GM23338 (cell line): Measurements from ENCODE around the gene NGFR.

Source experiments
- CREB1 ChIP-seq: fragments of 250-450 bp; sonication (Bioruptor Pico); IDR thresholded peaks from 2 replicates; pipeline ENCODE4 v1.5.0; 2020; ENCODE audit warnings: low read depth, mild to moderate bottlenecking, moderate library complexity
- CTCF ChIP-seq, 2 experiments: fragments of 200-600 bp in 1 of 2; sonication (generic) in 1 of 2; conservative IDR thresholded peaks; 2 replicates each; pipeline versions ENCODE4 v1.5.1 to v1.6.1; 2016 to 2017; ENCODE audit warnings: antibody characterized with exemption in 2 of 2, low read depth in 2 of 2, mild to moderate bottlenecking in 2 of 2, moderate library complexity in 1 of 2
- ETS1 ChIP-seq: IDR thresholded peaks from 2 replicates; pipeline ENCODE4 v1.6.1; 2016; ENCODE audit warnings: antibody characterized with exemption
- EZH2phosphoT487 ChIP-seq: fragments of 200-600 bp; sonication (generic); IDR thresholded peaks from one replicate; pipeline ENCODE4 v1.8.1; 2018; ENCODE audit warnings: antibody characterized with exemption; ENCODE audit not compliant: unreplicated experiment
- STAT1 ChIP-seq: IDR thresholded peaks from one replicate; pipeline ENCODE4 v1.6.1; 2016; ENCODE audit warnings: antibody characterized with exemption; ENCODE audit not compliant: unreplicated experiment
- TF ChIP-seq, protein P1 (sequence below): IDR thresholded peaks from one replicate; pipeline ENCODE4 v1.6.1; 2018; ENCODE audit warnings: antibody characterized with exemption; ENCODE audit not compliant: unreplicated experiment

GRCh38 chr17:49524473-49525359, 29.6 kb downstream of the NGFR start:
- TF ChIP-seq CREB1 (CRISPR knock-in tag) = no peak
- TF ChIP-seq CTCF (conservative IDR thresholded peaks at IDR 0.05; ENCODE audit: low read depth in 2 of 2) = no peak
- TF ChIP-seq EZH2phosphoT487 = no peak
- TF ChIP-seq ETS1 = no peak
- TF ChIP-seq STAT1 = no peak
- TF ChIP-seq, protein P1, sequence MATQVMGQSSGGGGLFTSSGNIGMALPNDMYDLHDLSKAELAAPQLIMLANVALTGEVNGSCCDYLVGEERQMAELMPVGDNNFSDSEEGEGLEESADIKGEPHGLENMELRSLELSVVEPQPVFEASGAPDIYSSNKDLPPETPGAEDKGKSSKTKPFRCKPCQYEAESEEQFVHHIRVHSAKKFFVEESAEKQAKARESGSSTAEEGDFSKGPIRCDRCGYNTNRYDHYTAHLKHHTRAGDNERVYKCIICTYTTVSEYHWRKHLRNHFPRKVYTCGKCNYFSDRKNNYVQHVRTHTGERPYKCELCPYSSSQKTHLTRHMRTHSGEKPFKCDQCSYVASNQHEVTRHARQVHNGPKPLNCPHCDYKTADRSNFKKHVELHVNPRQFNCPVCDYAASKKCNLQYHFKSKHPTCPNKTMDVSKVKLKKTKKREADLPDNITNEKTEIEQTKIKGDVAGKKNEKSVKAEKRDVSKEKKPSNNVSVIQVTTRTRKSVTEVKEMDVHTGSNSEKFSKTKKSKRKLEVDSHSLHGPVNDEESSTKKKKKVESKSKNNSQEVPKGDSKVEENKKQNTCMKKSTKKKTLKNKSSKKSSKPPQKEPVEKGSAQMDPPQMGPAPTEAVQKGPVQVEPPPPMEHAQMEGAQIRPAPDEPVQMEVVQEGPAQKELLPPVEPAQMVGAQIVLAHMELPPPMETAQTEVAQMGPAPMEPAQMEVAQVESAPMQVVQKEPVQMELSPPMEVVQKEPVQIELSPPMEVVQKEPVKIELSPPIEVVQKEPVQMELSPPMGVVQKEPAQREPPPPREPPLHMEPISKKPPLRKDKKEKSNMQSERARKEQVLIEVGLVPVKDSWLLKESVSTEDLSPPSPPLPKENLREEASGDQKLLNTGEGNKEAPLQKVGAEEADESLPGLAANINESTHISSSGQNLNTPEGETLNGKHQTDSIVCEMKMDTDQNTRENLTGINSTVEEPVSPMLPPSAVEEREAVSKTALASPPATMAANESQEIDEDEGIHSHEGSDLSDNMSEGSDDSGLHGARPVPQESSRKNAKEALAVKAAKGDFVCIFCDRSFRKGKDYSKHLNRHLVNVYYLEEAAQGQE = no peak
